ENCODE data around the gene ZNF469. TPM values are rescaled to one million over a fixed set of nuclear protein-coding genes. Genes with fewer than 3 reads are reported as not detected.

Gene ZNF469
- total RNA-seq, 2 donors from 2014 or later, result 0.17 to 0.40 TPM

DNA sequence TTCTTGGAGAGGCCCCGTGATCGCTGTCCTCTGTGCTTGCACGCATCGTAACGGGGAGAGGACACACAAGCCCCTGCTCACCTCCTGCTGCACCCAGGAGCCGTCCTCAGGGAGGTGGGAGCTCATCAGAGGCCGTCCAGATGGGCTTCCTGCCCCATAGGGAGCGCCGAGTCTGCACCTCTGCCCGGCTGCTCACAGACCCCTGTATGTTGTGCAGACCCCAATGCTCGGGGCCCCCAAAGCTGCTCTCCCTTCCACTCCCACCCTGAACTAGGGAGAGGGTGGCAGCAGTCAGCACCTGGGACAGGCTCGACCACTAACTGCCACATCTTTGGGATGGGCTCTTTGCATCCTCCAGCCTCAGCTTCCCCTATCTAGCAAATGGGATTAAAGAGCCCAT lies 4.4 kb upstream of the ZNF469 start:
- Histone ChIP-seq H3K27me3 (peaks cover 13% of the 10 kb centered on the region), H3K9me3 (no peaks in the 10 kb centered on the region), H3K9ac (ENCODE audit: low read depth in 2 of 2, low read length in 2 of 2) (no peak overlapping the region), H3K27ac (no peak overlapping the region), H3K36me3 (no peaks in the 10 kb centered on the region), H3K4me1 (no peaks in the 10 kb centered on the region), H3K4me3 (no peak overlapping the region)
- intact Hi-C loops (cut with DNase I), result no loop called here
- DNase-seq, result no peak
- TF ChIP-seq, protein P1, sequence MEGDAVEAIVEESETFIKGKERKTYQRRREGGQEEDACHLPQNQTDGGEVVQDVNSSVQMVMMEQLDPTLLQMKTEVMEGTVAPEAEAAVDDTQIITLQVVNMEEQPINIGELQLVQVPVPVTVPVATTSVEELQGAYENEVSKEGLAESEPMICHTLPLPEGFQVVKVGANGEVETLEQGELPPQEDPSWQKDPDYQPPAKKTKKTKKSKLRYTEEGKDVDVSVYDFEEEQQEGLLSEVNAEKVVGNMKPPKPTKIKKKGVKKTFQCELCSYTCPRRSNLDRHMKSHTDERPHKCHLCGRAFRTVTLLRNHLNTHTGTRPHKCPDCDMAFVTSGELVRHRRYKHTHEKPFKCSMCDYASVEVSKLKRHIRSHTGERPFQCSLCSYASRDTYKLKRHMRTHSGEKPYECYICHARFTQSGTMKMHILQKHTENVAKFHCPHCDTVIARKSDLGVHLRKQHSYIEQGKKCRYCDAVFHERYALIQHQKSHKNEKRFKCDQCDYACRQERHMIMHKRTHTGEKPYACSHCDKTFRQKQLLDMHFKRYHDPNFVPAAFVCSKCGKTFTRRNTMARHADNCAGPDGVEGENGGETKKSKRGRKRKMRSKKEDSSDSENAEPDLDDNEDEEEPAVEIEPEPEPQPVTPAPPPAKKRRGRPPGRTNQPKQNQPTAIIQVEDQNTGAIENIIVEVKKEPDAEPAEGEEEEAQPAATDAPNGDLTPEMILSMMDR (IDR thresholded peaks at IDR 0.05), result no peak

DNA sequence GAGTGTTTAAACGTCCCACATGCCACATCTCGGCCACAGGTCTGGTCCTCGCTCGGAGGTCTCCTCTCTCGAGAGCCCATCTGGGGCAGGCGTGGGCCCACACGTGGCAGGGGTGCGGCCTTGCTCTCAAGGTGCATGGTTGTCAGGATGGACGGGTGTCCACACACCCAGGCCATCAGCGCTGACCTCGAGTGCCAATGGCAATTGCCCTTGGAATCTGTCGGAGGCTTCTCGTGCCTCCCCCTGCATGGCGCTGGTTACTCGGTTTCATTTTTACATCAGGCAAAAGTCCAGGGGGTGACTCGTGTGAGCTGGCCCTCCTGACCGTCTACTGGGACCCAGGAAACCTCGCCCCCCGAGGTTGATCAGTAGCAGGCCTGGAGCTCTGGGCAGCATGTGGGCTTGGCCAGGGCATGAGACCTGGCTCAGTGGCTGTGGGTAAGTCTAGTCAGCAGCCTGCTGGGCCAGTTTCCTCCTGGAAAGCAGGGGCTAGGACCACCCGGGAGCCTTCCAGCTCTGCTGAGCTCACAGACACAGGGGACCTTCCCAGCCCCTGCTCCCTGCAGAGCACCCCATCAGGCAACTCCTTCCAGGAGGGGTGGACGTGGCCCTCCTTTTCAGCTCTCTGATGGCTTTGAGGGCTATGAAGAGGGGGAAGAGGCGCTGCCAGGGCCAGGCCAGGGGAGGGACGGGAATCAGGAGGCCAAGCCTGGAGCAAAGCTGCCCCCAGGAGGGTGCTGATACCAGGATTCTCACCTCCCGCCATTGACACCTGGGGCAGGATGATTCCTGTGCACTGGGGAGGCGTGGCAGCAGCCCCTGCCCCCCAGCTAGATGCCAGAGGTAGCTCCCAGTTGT lies 3.7 kb upstream of the ZNF469 start:
- Histone ChIP-seq H3K27ac (no peak overlapping the region), H3K4me1 (no peaks in the 10 kb centered on the region), H3K9ac (ENCODE audit: low read depth in 2 of 2, low read length in 2 of 2) (no peak overlapping the region), H3K27me3 (peaks cover 20% of the 10 kb centered on the region), H3K36me3 (no peaks in the 10 kb centered on the region), H3K4me3 (no peak overlapping the region), H3K9me3 (no peaks in the 10 kb centered on the region)
- DNase-seq, result no peak
- TF ChIP-seq, protein P1 (IDR thresholded peaks at IDR 0.05), result no peak
- intact Hi-C loops (cut with DNase I), result no loop called here

DNA sequence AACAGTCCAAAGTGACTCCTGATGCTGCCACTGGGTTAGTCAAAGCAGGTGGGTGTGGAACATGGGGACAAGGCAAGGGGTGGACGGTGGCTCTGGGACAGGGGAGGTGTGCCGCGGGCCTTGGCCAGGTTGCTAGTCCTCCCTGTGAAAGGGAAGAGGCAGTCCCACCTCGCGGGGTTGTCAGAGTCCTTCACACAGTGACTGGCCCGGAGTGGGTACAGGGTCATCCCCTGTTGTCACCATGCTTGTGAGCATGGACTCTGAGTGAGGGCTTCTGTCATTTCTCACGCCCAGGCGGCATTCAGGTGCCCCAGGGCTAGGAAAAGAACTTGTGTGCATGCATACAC lies 3.1 kb upstream of the ZNF469 start:
- H3K9ac ChIP-seq (ENCODE audit: low read depth in 2 of 2, low read length in 2 of 2), result no peak overlapping the region
- no peaks in the 10 kb centered on the region for H3K9me3 ChIP-seq
- H3K27ac ChIP-seq, result no peak overlapping the region
- H3K4me3 ChIP-seq, result no peak overlapping the region
- intact Hi-C loops (cut with DNase I), result no loop called here
- TF ChIP-seq, protein P1 (IDR thresholded peaks at IDR 0.05), result no peak
- no peaks in the 10 kb centered on the region for H3K4me1 ChIP-seq
- H3K27me3 ChIP-seq, result peaks cover 26% of the 10 kb centered on the region
- no peak for DNase-seq
- H3K36me3 ChIP-seq, result no peaks in the 10 kb centered on the region

- Histone ChIP-seq H3K4me1 (no peaks in the 10 kb centered on the region), H3K4me3 (no peak overlapping the region), H3K27me3 (peaks cover 26% of the 10 kb centered on the region), H3K27ac (no peak overlapping the region), H3K9me3 (no peaks in the 10 kb centered on the region), H3K9ac (ENCODE audit: low read depth in 2 of 2, low read length in 2 of 2) (no peak overlapping the region), H3K36me3 (no peaks in the 10 kb centered on the region)
- DNase-seq, result no peak
- TF ChIP-seq, protein P1 (IDR thresholded peaks at IDR 0.05), result no peak
- intact Hi-C loops (cut with DNase I), result no loop called here
Measured at GRCh38 chr16:88380099-88380498, 2.7 kb upstream of the ZNF469 start.

DNA sequence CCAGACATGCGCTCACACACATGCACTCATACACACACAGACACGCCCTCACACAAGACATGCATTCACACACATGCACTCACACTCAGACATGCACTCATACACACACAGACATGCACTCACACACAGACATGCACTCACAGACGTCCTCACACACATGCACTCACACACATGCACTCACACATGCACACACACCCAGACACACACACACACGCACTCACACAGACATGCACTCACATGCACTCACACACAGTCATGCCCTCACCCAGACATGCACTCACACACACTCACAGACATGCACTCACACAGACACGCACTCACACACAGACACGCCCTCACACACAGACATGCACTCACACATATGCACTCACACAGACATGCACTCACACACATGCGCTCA lies 2.1 kb upstream of the ZNF469 start:
- Histone ChIP-seq H3K27me3 (peaks cover 26% of the 10 kb centered on the region), H3K27ac (no peak overlapping the region), H3K9ac (ENCODE audit: low read depth in 2 of 2, low read length in 2 of 2) (no peak overlapping the region), H3K9me3 (no peaks in the 10 kb centered on the region), H3K4me3 (no peak overlapping the region), H3K36me3 (no peaks in the 10 kb centered on the region), H3K4me1 (no peaks in the 10 kb centered on the region)
- TF ChIP-seq, protein P1 (IDR thresholded peaks at IDR 0.05), result no peak
- intact Hi-C loops (cut with DNase I), result no loop called here
- no peak for DNase-seq

Measured in colonic mucosa (tissue), 4 donors.